HepG2 (cell line): ENCODE data around the gene CELF6. TPM values are rescaled to one million over a fixed set of nuclear protein-coding genes. Genes with fewer than 3 reads are reported as not detected.

Source experiments
- ATAC-seq: fragments of 200-7000 bp; cut with Tn5 transposase; 3 replicates; pipeline ENCODE4 v1.9.1; 2020; ENCODE audit warnings: mild to moderate bottlenecking, moderate library complexity
- BruUV-seq: library from RNA; stranded (reverse); fragments of 400-500 nt; replicated peaks from 2 replicates; lab custom pipeline; 2021; lab: Mats Ljungman, UMichigan
- CTCF ChIA-PET: fragments of 300-600 bp; formaldehyde crosslinking; extraction: SDS; loops from one replicate; lab custom pipeline; 2021; ENCODE audit warnings: low total read pairs, inconsistent platforms, low intra/inter-chr PET ratio; lab: Yijun Ruan, JAX
- POLR2A ChIA-PET: fragments of 350-600 bp; sonication (Branson Sonifier 250); formaldehyde crosslinking; loops from one replicate; lab custom pipeline; 2020; ENCODE audit warnings: antibody characterized with exemption, inconsistent platforms; lab: Yijun Ruan, JAX
- DNase-seq: peaks from one replicate; pipeline ENCODE4 v3.0.0-alpha.2; 2015; ENCODE audit warnings: low spot score
- FAIRE-seq: peaks from 3 replicates; lab custom pipeline; 2011; peaks lifted over from hg19 to GRCh38; lab: Jason Lieb, UNC
- H2AFZ ChIP-seq: one replicate; pipeline ENCODE4 v1.6.1; 2011; ENCODE audit warnings: low read length, inconsistent platforms
- H3K27ac ChIP-seq: fragments of 300-600 bp; 3 replicates; pipeline ENCODE4 v1.8.0; 2011; ENCODE audit warnings: mixed run types, mild to moderate bottlenecking, mixed read lengths, low read length, inconsistent platforms; ENCODE audit not compliant: insufficient read depth; ENCODE audit errors: extremely low read length
- H3K27me3 ChIP-seq, 2 experiments: fragments of 200-600 bp in 1 of 2; 2 replicates in 1 of 2; 3 replicates in 1 of 2; pipeline versions ENCODE4 v1.6.0 to v1.8.0; 2011; ENCODE audit warnings: low read length in 2 of 2, mild to moderate bottlenecking in 2 of 2, moderate library complexity in 2 of 2, inconsistent platforms in 1 of 2; ENCODE audit not compliant: insufficient read depth in 2 of 2, control insufficient read depth in 1 of 2
- H3K36me3 ChIP-seq, 2 experiments: fragments of 200-600 bp in 1 of 2; replicated peaks in 1 of 2; 2 replicates in 1 of 2; 3 replicates in 1 of 2; pipeline versions ENCODE4 v1.5.1 to v1.8.0; 2011; ENCODE audit warnings: low read length in 2 of 2, inconsistent platforms in 1 of 2; ENCODE audit not compliant: insufficient read depth in 2 of 2, control insufficient read depth in 1 of 2
- H3K4me1 ChIP-seq: 2 replicates; pipeline ENCODE4 v1.5.1; 2012; ENCODE audit warnings: low read length, inconsistent platforms; ENCODE audit not compliant: insufficient read depth
- H3K4me2 ChIP-seq: 2 replicates; pipeline ENCODE4 v1.6.0; 2011; ENCODE audit warnings: low read depth, low read length, inconsistent platforms
- H3K4me3 ChIP-seq, 3 experiments: fragments of 200-600 bp in 1 of 3; sonication (generic), shearing (Covaris generic) in 1 of 3; replicated peaks in 1 of 3; 2 replicates each; pipeline ENCODE4 v1.5.1; 2011 to 2016; ENCODE audit warnings: low read length in 3 of 3, inconsistent platforms in 2 of 3, low read depth in 2 of 3, mild to moderate bottlenecking in 2 of 3, control low read depth in 1 of 3, mixed read lengths in 1 of 3; ENCODE audit not compliant: insufficient read depth in 1 of 3
- H3K79me2 ChIP-seq: one replicate; pipeline ENCODE4 v1.6.1; 2011; ENCODE audit warnings: low read length, inconsistent platforms; ENCODE audit not compliant: insufficient read depth
- H3K9ac ChIP-seq: 2 replicates; pipeline ENCODE4 v1.6.0; 2011; ENCODE audit warnings: mild to moderate bottlenecking, low read depth, low read length, inconsistent platforms; ENCODE audit not compliant: insufficient read depth
- H3K9me3 ChIP-seq: 2 replicates; pipeline ENCODE4 v1.5.1; 2012; ENCODE audit warnings: mild to moderate bottlenecking, low read length
- H4K20me1 ChIP-seq: 2 replicates; pipeline ENCODE4 v1.6.0; 2011; ENCODE audit warnings: inconsistent platforms, mild to moderate bottlenecking, low read length, moderate library complexity; ENCODE audit not compliant: insufficient read depth
- ESRRA ChIP-seq: sonication (generic); formaldehyde crosslinking; IDR thresholded peaks from 2 replicates; pipeline ENCODE4 v1.5.1; 2020; ENCODE audit warnings: mild to moderate bottlenecking, low read depth, missing genetic modification reagents
- KDM2A ChIP-seq: sonication (generic); formaldehyde crosslinking; IDR thresholded peaks from 2 replicates; pipeline ENCODE4 v1.4.0; 2020; ENCODE audit warnings: low read depth, missing genetic modification reagents, borderline replicate concordance
- KLF11 ChIP-seq: IDR thresholded peaks from 2 replicates; pipeline ENCODE4 v1.6.1; 2016; ENCODE audit warnings: missing compliant biosample characterization
- SIN3A ChIP-seq: IDR thresholded peaks from 2 replicates; pipeline ENCODE4 v1.6.1; 2011; ENCODE audit warnings: low read depth, mild to moderate bottlenecking, control low read depth, low read length, borderline replicate concordance
- SNAPC2 ChIP-seq: sonication (generic); formaldehyde crosslinking; IDR thresholded peaks from 2 replicates; pipeline ENCODE4 v1.8.1; 2022; ENCODE audit warnings: mild to moderate bottlenecking, missing genetic modification reagents
- SYNCRIP ChIP-seq: fragments of 200-400 bp; formaldehyde crosslinking; IDR thresholded peaks from 2 replicates; pipeline ENCODE4 v1.6.1; 2018; ENCODE audit warnings: mild to moderate bottlenecking, low read depth, low read length; ENCODE audit not compliant: insufficient read depth
- ZBTB7B ChIP-seq: sonication (generic); formaldehyde crosslinking; IDR thresholded peaks from 2 replicates; pipeline ENCODE4 v1.4.0; 2020; ENCODE audit warnings: missing genetic modification reagents
- ZFAT ChIP-seq: sonication (generic); formaldehyde crosslinking; conservative IDR thresholded peaks from 2 replicates; pipeline ENCODE4 v1.8.1; 2023; ENCODE audit warnings: missing genetic modification reagents, inconsistent platforms
- ZIK1 ChIP-seq: sonication (generic); formaldehyde crosslinking; IDR thresholded peaks from 2 replicates; pipeline ENCODE4 v1.5.0; 2020; ENCODE audit warnings: mild to moderate bottlenecking, low read depth, missing genetic modification reagents, borderline replicate concordance
- ZNF550 ChIP-seq: sonication (generic); formaldehyde crosslinking; IDR thresholded peaks from 2 replicates; pipeline ENCODE4 v1.4.0; 2020; ENCODE audit warnings: mild to moderate bottlenecking, missing genetic modification reagents, borderline replicate concordance
- ZNF883 ChIP-seq: sonication (generic); formaldehyde crosslinking; IDR thresholded peaks from 2 replicates; pipeline ENCODE4 v1.5.1; 2020; ENCODE audit warnings: mild to moderate bottlenecking, missing genetic modification reagents; ENCODE audit errors: not compliant biosample characterization
- WGBS: methylation state at CpG from one replicate; pipeline ENCODE4 v1.1.6; 2017; ENCODE audit warnings: low lambda C conversion rate; 5-methylcytosine and 5-hydroxymethylcytosine counted together
- in situ Hi-C: cut with HindIII; loops from 2 replicates; pipeline ENCODE4 v1.10.0; 2017; ENCODE audit warnings: low pct_unique_long_range_greater_than_20kb; ENCODE audit not compliant: extremely low pct_ligation_motif_present
- intact Hi-C: fragments of 100-400 bp; cut with micrococcal nuclease; formaldehyde crosslinking; loops from one replicate; pipeline ENCODE4 v1.10.0; 2022; ENCODE audit not compliant: unreplicated experiment
- polyA plus RNA-seq, 8 experiments: library from polyadenylated mRNA; depleted of rRNA in 3 of 8; stranded (reverse) in 7 of 8; unstranded in 1 of 8; fragments of >200 nt; fragmentation: Illumina TruSeq in 4 of 8; extraction: Trizol in 4 of 8; gene quantifications; 2 replicates each; pipeline versions ENCODE4 v1.2.1 to v1.2.3, GENCODE V29; 2011 to 2016; ENCODE audit warnings: low read depth in 4 of 8, missing spikeins in 1 of 8, mixed read lengths in 1 of 8; ENCODE audit not compliant: insufficient read depth in 1 of 8
- total RNA-seq, 5 experiments: library from RNA; depleted of rRNA; stranded (reverse); fragments of >200 nt; fragmentation: Illumina TruSeq; extraction: Trizol; gene quantifications; 2 replicates each; pipeline ENCODE4 v1.2.3, GENCODE V29; 2016; ENCODE audit warnings: low read depth in 1 of 5

Gene CELF6
- total and polyA plus RNA-seq, 2 of the 13 experiments (the other 11 are each of a cell fraction or from before 2014, with no cell fraction given), result 0.49 to 0.94 TPM

DNA sequence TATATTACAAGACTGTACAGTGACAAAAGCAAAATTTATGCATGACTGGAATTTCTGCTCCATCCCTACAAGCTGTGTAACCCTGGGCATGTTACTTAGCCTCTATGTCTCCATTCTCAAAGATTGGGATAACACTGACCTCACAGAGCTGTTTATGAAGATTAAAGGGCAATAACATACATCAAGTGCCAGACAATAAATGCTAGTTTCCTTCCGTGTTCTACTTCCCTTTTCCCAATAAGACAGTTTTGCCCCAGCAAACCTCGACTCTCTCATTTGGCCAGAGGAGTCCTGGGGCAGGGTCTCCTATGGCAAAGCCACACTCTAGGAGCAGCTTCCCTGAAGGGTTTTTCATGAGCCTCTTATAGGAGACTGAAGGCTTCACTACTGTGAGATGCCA, 48.4 kb upstream of the CELF6 start (continued):
- TF ChIP-seq ZFAT (CRISPR knock-in tag), result no peak

DNA sequence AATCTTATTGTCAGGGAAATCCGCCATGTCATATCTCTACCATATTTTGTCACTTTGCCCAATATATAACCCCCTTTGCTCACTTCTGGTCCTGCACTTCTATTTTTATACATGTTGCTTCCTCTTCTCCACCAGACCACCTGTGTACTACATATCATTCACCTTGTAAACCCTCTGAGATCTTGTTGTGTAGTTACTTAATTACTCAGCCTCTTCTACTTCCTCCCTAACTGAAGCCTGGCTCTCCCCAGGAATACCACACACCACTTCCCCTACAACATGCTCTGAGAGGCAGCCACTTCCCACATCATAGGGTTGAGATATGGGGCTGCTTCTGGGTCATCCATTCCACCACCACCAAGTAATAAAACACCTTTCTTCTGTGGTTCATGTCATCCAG, 45.9 kb upstream of the CELF6 start:
- TF ChIP-seq SNAPC2, result no peak
- TF ChIP-seq ZNF550 (CRISPR knock-in tag), result no peak
- TF ChIP-seq SYNCRIP, result no peak
- no peak for TF ChIP-seq ZIK1 (CRISPR knock-in tag)
- TF ChIP-seq ESRRA (CRISPR knock-in tag), result no peak
- TF ChIP-seq ZBTB7B (CRISPR knock-in tag), result no peak
- TF ChIP-seq KLF11, result no peak
- TF ChIP-seq ZNF883 (CRISPR knock-in tag), result no peak
- TF ChIP-seq SIN3A, result no peak
- TF ChIP-seq KDM2A (CRISPR knock-in tag), result no peak
- no peak overlapping the region for H3K4me2 ChIP-seq
- FAIRE-seq (no peak), ATAC-seq (no peak), DNase-seq (no peak)
- no peaks in the 10 kb centered on the region; the same call in 1 of the 2 replicates for H3K4me1 ChIP-seq
- H4K20me1 ChIP-seq, result no peaks in the 10 kb centered on the region
- ChIA-PET CTCF (no interaction called here), POLR2A (no interaction called here)
- peaks cover 9 to 34% of the 10 kb centered on the region in 2 experiments for H3K36me3 ChIP-seq
- H3K9ac ChIP-seq, result no peak overlapping the region
- no peaks in the 10 kb centered on the region for H3K9me3 ChIP-seq
- in situ Hi-C loops, result no loop called here
- no peak overlapping the region for H3K27ac ChIP-seq
- BruUV-seq, result no TSS peak
- no peak overlapping the region for H3K4me3 ChIP-seq
- H2AFZ ChIP-seq, result no peak overlapping the region
- intact Hi-C loops, result no loop called here
- H3K27me3 ChIP-seq, result no peaks in the 10 kb centered on the region
- WGBS, result 95% methylated on average over 1 of the region's 1 CpG
- H3K79me2 ChIP-seq, result peaks cover 60% of the 10 kb centered on the region
